GM18520 (cell line): ENCODE measurements around the gene FAR1.
"Not testable (repeated sequence)": the region's sequence is repeated elsewhere in the genome, so short reads cannot be mapped to it uniquely, and the experiment has no call there.

Experiments
- ATAC-seq: cut with Tn5 transposase; IDR thresholded peaks from one replicate; pipeline ENCODE4 v1.9.1; 2021; ENCODE audit not compliant: unreplicated experiment

FAR1 gene

DNA sequence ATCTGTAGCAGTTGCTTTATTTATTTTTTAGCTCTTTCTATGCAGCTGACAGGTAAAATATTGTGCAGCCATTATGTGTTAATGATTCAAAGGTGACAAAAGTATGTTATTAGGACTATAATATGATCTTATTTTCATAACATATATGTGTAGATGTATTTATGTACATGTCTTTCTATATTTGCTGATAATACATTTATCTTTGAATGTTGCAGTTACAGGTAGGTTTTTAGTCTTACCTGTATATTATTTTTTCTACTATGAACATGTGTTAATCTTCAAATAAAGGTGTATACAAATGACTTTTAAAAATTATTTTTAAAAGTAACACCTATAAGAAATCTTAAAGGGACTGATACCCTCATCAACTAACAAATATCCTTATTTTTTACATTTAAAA is 33.6 kb downstream of the FAR1 start:
- no peak for ATAC-seq

DNA sequence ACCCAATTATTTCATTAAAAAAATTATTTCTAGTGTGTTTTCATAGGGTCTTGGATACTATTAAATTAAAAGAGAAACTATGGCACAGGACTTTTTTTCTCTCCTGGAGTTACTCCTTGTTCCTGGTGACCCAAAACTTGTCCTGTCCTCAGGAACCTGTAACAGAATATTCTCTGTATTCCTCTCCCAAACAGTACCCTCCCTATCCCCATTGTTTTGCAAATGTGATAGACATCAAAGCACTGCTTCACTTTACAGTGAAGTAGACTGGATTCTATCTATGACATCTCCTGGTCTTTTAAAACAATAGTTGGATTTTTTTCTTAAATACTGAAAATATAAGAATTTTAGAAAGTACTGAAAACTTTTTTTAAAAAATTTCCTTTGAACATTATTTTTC is 37.2 kb downstream of the FAR1 start:
- ATAC-seq: no peak

DNA sequence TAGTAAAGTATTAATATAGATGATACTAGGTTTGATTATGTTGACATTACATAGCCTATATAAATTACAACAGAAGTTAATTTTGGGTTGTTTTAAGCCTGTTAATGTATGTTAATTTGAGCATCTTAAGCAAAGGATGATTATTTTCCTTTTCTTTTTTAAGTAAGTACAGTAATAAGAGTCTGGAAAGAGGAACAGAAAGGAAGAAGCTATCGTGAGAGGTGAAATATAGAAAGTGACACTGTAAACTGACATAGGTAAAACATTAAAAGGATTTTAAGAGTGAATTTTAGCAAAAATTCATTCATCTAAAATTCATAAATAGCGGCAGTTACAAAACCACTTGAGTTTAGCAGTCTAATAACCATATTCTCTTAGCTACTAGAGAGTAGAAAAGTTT is 45.5 kb downstream of the FAR1 start:
- no peak for ATAC-seq

DNA sequence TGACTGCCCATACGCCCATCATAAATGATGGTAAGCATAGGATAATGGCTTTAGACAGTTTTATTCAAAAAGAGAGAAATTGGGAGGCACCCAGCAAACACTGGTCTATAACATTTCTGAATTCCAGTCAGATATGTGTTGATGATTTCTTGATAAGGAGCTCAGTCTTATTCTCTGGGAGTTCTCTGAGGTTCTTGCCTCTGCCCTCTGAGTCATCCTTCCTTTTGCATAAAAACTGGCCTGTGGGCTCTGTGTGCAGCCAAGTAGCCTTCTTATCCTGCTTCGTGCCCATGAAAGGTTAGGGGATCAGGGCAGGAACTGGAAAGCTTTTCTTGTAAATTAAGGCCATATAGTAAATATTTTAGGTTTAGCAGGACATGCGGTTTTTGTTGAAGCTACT is 48.9 kb downstream of the FAR1 start:
- no peak for ATAC-seq

DNA sequence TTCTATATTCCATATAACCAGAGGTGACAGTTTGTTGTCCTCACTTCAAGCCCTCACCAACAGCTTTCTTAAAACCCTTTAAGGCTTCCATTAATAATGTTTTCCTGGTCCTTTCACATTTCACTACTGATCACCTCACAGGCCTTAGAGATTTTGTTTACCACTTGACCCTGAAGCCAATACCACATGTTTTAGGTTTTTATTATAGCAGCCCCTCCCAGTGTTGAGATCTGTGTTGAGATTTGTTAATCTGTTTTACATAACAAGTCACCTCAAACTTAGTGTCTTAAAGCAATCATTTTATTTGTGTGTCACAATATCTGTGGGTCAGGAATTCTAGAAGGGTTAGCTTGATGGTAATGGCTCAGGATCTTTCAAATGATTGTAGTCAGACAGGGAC is 49.9 kb downstream of the FAR1 start:
- ATAC-seq: no peak

DNA sequence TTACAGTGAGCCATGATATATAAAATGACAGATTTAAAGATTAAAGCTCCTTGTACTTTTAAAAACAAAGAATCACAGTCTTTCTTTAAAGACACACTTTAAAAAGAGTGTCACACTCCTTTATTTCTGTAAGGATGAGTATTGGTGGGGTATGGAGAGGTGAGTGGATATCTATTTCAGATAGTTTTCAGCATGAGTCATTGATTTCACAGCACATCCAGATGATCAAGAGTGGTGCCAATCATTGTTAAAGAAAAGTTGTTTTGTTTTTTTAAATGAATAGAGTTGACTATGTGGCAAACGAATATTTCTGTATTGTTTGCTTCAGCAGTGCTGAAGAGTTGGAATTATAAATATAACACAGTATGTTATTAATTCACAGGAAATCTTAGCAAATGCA is 52.5 kb downstream of the FAR1 start:
- ATAC-seq: no peak

DNA sequence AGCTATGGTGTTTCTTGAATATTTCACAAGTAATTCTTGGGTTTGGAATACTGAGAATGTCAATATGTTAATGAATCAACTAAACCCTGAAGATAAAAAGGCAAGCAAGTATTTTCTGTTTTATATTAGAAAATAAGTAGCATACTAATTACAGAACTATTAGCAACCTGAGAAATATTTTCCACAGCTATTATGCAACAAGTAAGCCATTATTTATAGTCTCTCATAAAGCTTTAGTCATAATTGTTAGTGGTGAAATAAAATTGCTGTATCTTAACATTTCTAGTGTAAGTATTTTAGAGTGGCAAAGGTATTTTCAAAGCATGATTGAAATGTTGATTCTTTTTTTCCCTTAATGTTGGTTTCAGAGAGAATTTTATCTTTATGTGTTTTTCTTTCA is 53.3 kb downstream of the FAR1 start:
- no peak for ATAC-seq

DNA sequence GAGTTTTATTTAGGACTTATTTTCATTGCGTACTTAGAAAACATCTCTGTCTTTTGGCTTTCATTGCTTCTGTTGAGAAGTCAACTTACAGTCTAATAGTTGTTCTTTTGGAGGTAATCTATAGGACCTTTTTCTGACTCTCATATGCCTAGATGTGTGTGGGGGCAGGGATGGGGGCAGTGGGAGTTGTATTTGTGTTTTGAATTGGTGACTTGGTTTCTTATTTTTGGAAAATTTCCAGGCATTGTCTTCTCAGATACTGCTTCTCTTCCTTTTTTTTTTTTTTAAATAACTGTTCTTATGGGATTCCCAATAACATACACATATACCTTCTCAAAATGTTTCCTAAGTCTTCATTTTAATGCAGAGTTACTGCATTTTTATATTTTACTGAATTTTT is 58.0 kb downstream of the FAR1 start:
- no peak for ATAC-seq

DNA sequence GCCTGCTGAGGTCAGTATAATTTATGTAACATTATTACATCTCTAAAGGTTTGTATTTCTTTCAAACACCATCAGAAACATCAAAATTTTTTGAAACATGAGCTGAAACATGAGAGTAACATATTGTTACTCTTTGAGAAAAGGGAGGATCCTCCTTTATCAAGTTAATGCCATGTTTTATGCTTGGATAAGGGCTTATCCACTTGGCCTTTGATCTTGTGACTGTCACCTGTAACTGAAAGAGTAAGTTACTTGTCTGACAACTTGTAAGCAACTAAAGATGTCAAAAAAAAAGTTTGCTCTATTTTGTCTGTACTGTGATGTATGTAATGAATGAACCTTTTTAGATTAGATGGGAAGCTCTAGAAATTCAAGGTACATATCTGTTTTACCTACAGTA is 59.6 kb downstream of the FAR1 start:
- ATAC-seq: no peak

DNA sequence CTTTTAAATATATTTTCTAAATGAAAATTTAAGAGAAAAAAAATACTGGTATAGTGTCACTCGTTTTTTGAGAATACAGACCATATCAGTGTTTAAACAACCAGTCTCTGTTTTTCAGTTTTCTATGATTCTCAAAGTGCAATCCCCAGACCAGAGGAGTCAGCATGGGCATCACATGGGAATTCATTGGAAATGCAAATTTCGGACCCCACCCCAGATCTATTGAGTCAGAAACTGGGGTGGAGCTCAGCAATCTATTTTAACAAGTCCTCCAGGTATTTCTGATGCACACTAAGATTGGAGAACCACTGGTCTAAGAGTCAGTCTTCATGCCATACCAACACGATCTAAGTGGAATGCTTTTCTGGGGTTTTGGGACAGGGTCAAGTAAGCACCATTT is 66.1 kb downstream of the FAR1 start:
- no peak for ATAC-seq

DNA sequence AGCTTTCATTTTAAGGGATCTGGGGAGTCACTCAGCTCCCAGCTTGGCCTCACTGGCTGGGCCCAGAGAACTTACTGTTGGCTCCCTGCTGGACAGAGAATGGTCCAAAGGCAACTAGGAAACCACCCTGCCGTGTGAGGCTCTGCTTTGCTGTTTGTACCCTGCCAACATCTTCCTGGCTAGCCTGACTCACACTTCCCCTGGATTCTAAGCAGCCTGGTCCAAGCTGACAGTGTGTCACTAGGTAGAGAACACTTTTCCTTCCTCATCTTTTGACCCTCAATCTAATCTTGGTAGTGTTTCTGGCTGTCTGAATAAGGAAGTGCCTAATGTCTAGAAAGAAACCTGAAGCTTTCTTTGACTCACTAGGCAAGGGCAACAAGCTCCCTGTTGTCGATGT is 76.7 kb downstream of the FAR1 start:
- ATAC-seq: no peak

DNA sequence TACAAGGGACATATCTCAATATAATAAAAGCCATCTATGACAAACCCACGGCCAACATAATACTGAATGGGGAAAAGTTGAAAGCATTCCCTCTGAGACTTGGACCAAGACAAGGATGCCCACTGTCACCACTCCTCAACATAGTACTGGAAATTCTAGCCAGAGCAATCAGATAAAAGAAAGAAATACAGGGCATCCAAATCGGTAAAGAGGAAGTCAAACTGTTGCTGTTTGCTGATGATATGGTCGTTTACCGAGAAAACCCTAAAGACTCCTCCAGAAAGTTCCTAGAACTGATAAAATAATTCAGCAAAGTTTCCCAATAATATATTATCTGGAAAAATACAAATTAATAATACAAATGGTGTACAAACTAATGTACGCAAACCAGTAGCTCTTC is 84.8 kb downstream of the FAR1 start:
- ATAC-seq: not testable (repeated sequence)

DNA sequence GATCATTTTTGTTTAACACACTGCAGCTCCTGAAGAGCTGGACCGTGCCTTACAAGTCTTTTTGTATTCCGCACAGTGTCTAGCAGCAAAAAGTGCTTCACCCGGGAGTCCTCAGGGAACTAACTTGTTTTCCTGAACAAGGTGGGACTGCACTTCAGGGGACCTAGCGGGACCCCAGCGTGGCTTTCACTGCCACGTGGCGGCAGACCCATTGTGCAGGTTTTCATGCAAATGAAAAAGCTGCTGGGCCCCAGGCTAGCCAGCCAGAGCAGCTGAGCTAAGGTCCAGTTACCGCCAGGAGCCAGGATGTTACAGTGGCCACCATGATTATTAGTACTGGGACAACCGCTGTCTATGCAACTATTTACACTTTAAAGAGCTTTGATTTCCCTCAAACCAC is 90.6 kb downstream of the FAR1 start:
- no peak for ATAC-seq

DNA sequence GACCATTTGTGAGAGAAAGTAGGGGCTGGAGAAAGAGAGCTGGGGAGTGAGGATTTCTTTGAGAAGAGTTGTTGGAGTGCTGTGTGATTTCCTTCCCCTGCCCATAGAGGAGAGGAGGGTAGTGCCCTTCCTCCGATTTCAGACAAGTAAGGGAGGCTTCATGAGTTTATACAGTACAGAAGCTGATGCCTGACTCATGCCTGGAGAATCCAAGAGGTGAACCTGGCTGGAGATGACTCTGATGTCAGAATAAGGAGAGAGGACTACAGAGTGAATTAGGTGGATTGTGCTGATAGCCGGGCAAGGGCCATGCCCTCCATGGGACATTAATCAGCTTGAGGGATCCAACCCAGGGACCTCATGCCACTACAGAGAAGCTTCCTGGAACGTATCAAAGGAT is 91.6 kb downstream of the FAR1 start:
- ATAC-seq: no peak

DNA sequence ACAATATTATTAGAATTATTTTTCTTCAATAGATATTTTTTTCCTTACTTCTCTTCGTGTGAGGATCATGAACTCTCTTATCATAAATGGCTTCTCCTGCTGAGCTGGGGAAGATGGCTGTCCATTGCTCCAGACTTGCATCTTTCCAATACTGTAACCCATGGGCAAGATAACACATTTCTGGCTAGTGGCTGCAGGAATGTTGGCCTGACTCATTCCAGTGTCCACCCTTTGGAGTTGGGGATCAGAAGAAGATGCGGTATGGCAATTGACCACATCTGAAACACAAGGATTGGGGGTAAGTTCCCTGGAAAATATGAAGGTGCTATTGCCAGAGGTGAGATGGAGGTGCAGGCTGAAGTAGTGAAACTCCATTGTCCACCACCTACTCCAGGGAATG is 92.8 kb downstream of the FAR1 start:
- no peak for ATAC-seq

DNA sequence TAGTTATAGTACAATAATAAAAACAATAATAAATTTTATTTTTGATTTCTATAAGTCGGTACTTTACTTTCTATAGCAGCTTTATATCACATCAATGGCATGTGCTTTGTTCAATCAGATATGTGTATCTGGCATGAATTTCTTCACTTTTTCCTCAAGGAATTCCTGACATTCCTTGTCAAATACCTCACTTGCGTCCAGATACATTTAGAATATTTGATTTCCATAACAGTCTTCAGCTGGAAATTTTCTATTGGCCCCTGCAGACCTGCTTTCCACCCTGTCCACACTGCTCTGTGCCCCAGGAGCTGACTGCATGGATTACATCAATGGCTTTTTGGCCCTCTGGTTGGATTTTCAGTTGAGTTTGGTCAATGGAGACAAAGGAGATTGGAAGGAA is 93.2 kb downstream of the FAR1 start:
- no peak for ATAC-seq

DNA sequence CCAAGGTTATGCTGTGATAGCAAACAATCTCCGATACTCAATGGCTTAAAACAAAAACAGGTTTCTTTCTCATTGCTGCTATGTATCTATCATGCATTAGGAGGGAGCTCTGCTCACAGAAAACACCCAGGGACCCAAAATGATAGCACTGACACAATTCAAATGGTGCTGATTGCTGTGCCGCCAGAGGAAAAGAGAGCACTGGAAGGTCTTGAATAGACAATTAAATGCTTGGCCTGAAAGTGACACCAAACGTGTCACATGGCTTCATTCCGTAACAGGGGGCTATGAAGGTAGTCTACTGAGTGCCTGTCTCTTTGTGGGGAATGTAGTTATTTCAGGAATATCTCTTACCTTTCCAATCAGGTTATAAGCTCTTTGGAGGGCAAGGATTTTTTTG is 94.2 kb downstream of the FAR1 start:
- ATAC-seq: no peak

DNA sequence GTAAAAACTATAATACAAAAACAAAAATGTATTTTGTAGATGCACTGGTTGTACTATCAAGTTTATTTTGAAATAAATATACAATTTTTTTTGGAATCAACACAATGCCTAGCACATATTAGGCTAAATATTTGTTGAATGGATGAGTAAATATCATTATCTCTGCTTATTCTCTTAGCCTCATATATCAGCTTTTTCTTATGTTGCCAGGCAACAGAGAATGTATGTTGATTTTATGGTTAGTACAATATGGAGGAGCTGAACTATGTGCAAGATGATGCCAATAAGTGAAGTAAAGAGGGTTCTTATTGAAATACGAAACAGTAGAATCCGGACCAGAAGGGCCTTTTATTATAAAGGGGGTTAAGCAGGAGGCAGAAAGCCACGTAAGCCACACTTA is 94.9 kb downstream of the FAR1 start:
- ATAC-seq: no peak

DNA sequence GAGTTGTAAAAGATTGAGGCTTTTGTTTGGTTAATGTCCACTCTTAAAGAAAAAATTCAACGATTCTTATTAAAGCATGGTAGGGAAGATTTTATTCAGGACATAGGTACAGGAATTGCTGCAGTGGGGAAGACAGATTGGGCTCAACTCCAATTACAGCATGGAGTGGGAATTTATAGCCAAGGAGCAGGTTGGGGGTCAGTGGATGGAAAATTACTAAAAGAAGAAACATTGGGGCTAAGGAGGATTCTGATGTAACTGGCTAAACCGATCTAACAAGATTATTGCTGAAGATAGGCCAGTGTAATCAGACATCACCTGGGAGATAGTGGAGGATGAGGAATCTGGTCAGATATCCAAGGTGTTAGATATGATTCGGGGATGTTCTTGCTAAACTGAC is 97.4 kb downstream of the FAR1 start:
- no peak for ATAC-seq

DNA sequence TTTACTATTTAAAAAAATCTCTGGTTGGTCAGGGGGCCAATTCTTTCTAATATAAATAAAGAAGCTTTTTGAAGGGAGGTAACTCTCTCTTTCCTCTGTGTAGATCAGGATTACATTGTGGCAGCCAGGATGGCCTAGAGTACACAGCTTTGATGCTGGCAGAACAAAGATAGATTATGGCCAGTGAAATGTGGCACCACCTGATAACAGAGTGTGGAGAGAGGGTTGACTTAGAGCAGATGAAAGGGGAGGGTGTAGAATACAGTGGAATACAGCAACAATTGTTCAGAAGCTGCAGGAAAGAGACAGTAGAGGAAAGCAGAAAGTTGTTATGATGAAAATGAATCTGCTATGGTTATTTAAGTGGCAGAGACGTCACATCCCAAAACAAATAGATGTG is 99.0 kb downstream of the FAR1 start:
- no peak for ATAC-seq

DNA sequence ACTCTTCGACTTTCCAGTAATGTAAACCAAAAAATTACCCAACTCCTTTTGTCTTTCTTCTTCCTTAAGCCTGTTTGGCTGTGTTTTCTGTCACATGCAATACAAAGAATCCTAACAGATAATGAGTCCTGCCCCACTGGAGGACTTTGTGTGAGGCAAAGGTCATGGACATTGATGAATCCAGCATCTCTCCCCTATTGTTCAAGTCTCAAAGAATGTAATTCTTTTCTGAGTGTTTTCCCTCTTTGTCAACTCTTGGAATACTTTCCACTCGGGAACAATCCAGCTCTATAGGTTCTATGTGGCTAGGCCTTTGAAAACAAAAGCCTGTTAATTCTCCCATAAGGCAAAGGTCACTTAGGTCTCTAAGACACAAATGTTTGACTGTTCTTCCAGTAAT is 100.7 kb downstream of the FAR1 start:
- ATAC-seq: no peak

DNA sequence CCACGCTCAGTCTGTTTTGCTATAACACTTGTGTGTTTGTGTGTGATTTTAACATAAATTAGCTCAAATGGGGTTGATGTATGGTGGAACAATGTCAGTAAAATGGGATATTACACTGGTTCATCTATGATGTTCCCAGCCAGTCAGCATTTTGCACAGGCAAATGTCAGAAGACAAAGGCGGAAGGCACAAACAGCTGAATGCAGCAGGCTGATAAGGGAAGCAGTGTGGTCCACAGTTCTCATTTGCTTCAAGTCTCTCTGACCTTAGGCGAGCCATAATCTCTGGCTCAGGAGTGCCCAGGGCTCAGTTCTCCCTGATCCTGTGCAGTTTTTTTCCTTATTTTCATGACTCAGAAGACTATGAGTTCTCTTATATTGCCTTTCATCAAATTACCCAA is 102.7 kb downstream of the FAR1 start:
- no peak for ATAC-seq

DNA sequence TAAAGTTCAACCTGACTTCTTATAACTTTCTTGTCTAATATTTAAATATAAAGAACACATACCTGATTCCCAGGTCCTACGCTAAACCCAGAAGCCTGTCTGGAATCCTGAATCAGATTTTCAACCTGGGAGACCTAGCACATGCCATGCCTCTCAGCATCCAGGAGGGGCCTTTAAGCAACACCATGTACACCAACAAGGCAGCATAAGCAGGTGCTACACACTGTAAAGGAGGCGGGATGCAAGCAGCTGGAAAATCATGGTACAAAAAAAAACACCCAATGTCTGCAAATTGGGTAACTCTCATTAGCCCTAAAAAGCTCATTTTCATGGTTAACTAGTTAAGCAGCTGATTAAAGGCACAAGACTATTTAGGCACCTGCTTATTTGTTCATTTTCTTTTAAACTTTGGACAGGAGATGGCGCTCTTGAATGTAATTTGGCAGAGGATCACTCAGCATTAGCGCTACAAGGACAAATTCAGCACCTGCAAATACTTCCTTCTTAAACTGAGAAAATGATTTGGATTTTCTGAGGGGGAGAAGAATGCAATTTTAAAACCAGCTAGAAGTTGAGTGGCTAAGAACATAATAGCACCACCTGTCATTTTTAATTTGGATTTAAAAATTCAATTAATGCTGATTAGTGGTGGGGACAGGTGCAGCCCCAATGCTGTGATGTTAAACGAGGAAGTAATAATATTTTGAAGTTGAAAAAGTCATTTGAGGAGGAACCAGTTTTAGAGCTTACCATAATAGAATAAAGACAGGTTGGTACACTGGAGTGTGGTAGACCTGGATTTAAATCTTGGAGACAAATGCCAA is 104.0 kb downstream of the FAR1 start:
- ATAC-seq: no peak
